ENCODE measurements around the gene WASF3.
A peak's percentile ranks its signal among the peaks of the same experiment; 100 is the strongest.

WASF3 gene

DNA sequence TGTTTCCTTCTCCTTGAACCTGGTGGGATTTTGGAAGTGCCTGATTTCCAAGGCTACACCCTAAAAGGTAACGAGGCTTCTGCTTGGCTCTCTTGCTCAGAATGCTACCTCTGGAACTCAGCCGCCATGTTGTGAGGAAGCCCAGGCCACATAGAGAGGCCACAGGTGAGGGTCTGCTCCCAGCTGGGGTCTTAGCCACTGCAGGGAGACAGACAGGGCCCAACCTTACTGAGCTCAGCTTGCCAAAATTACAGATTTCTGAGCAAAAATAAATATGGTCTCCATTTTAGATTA is 141.7 kb downstream of the WASF3 start:
- DNase-seq (ENCODE audit: low read depth, low spot score): no peak
- in situ Hi-C loops (cut with HindIII; ENCODE audit: low sequenced_read_pairs): no loop called here
- TF ChIP-seq, protein P1, sequence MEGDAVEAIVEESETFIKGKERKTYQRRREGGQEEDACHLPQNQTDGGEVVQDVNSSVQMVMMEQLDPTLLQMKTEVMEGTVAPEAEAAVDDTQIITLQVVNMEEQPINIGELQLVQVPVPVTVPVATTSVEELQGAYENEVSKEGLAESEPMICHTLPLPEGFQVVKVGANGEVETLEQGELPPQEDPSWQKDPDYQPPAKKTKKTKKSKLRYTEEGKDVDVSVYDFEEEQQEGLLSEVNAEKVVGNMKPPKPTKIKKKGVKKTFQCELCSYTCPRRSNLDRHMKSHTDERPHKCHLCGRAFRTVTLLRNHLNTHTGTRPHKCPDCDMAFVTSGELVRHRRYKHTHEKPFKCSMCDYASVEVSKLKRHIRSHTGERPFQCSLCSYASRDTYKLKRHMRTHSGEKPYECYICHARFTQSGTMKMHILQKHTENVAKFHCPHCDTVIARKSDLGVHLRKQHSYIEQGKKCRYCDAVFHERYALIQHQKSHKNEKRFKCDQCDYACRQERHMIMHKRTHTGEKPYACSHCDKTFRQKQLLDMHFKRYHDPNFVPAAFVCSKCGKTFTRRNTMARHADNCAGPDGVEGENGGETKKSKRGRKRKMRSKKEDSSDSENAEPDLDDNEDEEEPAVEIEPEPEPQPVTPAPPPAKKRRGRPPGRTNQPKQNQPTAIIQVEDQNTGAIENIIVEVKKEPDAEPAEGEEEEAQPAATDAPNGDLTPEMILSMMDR (IDR thresholded peaks at IDR 0.05; ENCODE audit: low read depth, low read length): no peak
- no peak overlapping the region for H3K4me3 ChIP-seq (ENCODE audit: low read depth, low read length)

- DNase-seq (ENCODE audit: low read depth, low spot score): no peak
- TF ChIP-seq, protein P1 (IDR thresholded peaks at IDR 0.05; ENCODE audit: low read depth, low read length): no peak
- H3K4me3 ChIP-seq (ENCODE audit: low read depth, low read length): no peak overlapping the region
- in situ Hi-C loops (cut with HindIII; ENCODE audit: low sequenced_read_pairs): no loop called here
Observed at GRCh38 chr13:26705536-26705935, 148.1 kb downstream of the WASF3 start.

- TF ChIP-seq, protein P1 (IDR thresholded peaks at IDR 0.05; ENCODE audit: low read depth, low read length): no peak
- in situ Hi-C loops (cut with HindIII; ENCODE audit: low sequenced_read_pairs): no loop called here
- H3K4me3 ChIP-seq (ENCODE audit: low read depth, low read length): no peak overlapping the region
- no peak for DNase-seq (ENCODE audit: low read depth, low spot score)
Observed at GRCh38 chr13:26706381-26706780, 148.9 kb downstream of the WASF3 start.

- no peak overlapping the region for H3K4me3 ChIP-seq (ENCODE audit: low read depth, low read length)
- TF ChIP-seq, protein P1 (IDR thresholded peaks at IDR 0.05; ENCODE audit: low read depth, low read length): peak; percentile 69
- in situ Hi-C loops (cut with HindIII; ENCODE audit: low sequenced_read_pairs): no loop called here
- DNase-seq (ENCODE audit: low read depth, low spot score): peak; percentile 45
Observed at GRCh38 chr13:26707122-26708006, 149.9 kb downstream of the WASF3 start.

DNA sequence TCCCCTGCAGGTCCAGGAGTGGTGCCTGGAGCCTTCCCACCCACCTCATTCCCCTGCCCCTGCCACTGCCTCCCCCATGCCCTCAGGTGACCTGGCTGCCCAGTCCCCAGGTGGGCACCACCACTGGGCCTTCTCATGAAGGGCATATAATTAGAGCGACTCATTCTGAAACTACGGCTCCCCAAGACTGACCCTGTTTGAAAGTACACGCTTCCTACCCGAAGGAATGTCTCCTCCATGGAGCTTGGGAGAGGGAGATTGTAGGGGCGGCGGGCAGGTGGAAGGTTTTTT is 150.5 kb downstream of the WASF3 start:
- in situ Hi-C loops (cut with HindIII; ENCODE audit: low sequenced_read_pairs): no loop called here
- DNase-seq (ENCODE audit: low read depth, low spot score): no peak
- TF ChIP-seq, protein P1 (IDR thresholded peaks at IDR 0.05; ENCODE audit: low read depth, low read length): no peak
- no peak overlapping the region for H3K4me3 ChIP-seq (ENCODE audit: low read depth, low read length)

- in situ Hi-C loops (cut with HindIII; ENCODE audit: low sequenced_read_pairs): no loop called here
- TF ChIP-seq, protein P1 (IDR thresholded peaks at IDR 0.05; ENCODE audit: low read depth, low read length): no peak
- DNase-seq (ENCODE audit: low read depth, low spot score): no peak
- no peak overlapping the region for H3K4me3 ChIP-seq (ENCODE audit: low read depth, low read length)
Observed at GRCh38 chr13:26709461-26709860, 152.0 kb downstream of the WASF3 start.

Data from astrocyte of the spinal cord (primary cell).